Measurements from ENCODE around the gene SRGAP1.

DNA sequence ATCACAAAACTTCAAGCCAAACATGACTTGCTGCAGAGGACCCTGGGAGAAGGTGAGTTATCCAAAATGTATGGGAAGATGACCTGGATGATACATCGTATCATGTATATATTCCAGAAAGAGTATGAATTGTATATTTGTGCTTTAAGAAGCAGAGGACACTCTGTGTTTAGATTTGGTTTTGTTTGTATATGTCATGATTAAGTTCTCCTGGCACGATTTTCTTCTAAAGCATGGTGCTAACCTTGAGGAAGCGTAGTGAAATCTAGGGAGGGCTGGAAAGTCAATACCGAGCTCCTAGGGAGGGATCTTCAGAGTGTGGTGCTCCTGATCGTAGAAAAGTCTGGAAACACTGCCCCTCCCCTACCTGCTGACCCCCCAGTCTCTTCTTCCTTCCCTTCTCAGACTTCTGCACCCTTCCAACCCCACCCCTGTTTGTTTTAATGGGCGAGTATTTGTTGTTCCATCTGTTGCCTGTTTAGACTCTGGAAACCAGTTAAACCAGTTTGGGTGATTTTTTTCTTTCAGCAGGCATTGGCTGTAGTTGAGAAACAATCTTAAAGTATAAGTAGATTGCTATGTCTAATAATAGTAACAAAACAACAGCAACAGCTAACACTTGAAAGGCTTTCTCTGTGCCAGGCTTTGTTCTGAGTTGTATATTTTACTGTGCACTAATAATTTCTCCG is 236.0 kb downstream of the SRGAP1 start:
- TF ChIP-seq, protein P1, sequence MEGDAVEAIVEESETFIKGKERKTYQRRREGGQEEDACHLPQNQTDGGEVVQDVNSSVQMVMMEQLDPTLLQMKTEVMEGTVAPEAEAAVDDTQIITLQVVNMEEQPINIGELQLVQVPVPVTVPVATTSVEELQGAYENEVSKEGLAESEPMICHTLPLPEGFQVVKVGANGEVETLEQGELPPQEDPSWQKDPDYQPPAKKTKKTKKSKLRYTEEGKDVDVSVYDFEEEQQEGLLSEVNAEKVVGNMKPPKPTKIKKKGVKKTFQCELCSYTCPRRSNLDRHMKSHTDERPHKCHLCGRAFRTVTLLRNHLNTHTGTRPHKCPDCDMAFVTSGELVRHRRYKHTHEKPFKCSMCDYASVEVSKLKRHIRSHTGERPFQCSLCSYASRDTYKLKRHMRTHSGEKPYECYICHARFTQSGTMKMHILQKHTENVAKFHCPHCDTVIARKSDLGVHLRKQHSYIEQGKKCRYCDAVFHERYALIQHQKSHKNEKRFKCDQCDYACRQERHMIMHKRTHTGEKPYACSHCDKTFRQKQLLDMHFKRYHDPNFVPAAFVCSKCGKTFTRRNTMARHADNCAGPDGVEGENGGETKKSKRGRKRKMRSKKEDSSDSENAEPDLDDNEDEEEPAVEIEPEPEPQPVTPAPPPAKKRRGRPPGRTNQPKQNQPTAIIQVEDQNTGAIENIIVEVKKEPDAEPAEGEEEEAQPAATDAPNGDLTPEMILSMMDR (optimal IDR thresholded peaks at IDR 0.05 in 1 of 3, IDR thresholded peaks at IDR 0.05 in 1 of 3, conservative IDR thresholded peaks at IDR 0.05 in 1 of 3; ENCODE audit: extremely low read depth in 1 of 3, insufficient read depth in 2 of 3, low read length in 3 of 3): no peak
- no peak for TF ChIP-seq EZH2 (IDR thresholded peaks at IDR 0.05; ENCODE audit: low read length)
